WI38 (cell line): ENCODE results near the gene FAIM.

Experiments used
- H3K4me3 ChIP-seq: 2 replicates; pipeline ENCODE4 v1.5.1; 2011; ENCODE audit warnings: low read depth, mild to moderate bottlenecking, control low read depth, low read length
- CTCF ChIP-seq: IDR thresholded peaks from 2 replicates; pipeline ENCODE4 v1.5.1; 2012; ENCODE audit warnings: low read depth, mild to moderate bottlenecking, control low read depth, low read length

Gene FAIM

GRCh38 chr3:138578141-138578540 lies 30.4 kb upstream of the FAIM start:
- TF ChIP-seq CTCF: no peak
- H3K4me3 ChIP-seq: no peak overlapping the region

- TF ChIP-seq CTCF: no peak
- no peak overlapping the region for H3K4me3 ChIP-seq
Measured at GRCh38 chr3:138578961-138579574, 29.5 kb upstream of the FAIM start.

- H3K4me3 ChIP-seq: no peak overlapping the region
- TF ChIP-seq CTCF: no peak
Measured at GRCh38 chr3:138587374-138587773, 21.2 kb upstream of the FAIM start.

DNA sequence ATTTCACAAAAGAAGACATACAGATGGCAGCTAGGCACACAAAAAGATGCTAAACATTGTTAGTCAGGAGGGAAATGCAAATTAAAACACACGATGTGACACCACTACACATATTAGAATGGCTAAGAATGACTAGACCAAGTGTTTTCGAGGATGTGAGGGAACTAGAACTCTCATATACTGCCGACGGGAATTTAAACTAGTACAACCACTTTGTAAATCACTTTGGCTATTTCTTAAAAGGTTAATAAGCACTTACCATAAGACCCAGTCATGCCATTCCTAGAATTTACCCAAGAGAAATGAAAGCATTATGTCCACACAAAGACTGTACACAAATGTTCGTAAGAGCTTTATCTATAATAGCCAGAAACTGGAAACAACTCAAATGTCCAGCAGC lies 20.1 kb upstream of the FAIM start:
- TF ChIP-seq CTCF: no peak
- H3K4me3 ChIP-seq: no peak overlapping the region

- H3K4me3 ChIP-seq: no peak overlapping the region
Measured at GRCh38 chr3:138591392-138591791, 17.2 kb upstream of the FAIM start.

DNA sequence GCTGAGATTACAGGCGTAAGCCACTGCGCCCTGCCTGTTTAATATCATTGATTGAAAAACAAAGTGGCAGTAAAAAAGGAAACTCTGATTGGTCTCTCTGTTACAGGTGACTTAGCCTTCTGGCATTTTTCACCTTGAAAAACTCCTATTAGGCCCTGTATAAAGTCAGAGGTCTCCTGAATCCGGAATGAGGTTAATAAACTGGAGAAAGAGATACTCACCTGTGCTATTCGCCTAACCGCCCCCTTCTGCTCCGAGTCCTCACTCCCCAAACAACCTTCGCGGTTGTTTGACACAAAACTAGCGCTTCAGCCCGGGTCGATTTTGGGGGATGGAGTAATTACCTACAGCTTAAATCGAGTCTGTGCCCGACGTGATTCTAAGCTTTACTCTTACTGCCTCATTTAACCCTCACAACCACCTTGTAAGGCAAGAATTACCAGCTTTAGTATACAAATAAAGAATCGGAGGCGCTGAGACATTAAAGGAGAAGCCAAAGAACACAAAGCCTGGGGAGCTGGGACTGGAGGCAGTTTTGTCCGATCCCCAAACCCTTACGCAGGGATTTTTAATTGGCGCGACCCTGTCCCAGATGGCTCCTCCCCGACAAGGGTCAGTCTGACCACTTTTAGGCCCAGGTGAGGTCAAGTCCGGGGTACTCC lies 15.0 kb upstream of the FAIM start:
- peak overlapping the region; percentile 92 for H3K4me3 ChIP-seq
- no peak for TF ChIP-seq CTCF

More at GRCh38 chr3:138591392-138591791, 17.2 kb upstream of the FAIM start:
- TF ChIP-seq CTCF: no peak

DNA sequence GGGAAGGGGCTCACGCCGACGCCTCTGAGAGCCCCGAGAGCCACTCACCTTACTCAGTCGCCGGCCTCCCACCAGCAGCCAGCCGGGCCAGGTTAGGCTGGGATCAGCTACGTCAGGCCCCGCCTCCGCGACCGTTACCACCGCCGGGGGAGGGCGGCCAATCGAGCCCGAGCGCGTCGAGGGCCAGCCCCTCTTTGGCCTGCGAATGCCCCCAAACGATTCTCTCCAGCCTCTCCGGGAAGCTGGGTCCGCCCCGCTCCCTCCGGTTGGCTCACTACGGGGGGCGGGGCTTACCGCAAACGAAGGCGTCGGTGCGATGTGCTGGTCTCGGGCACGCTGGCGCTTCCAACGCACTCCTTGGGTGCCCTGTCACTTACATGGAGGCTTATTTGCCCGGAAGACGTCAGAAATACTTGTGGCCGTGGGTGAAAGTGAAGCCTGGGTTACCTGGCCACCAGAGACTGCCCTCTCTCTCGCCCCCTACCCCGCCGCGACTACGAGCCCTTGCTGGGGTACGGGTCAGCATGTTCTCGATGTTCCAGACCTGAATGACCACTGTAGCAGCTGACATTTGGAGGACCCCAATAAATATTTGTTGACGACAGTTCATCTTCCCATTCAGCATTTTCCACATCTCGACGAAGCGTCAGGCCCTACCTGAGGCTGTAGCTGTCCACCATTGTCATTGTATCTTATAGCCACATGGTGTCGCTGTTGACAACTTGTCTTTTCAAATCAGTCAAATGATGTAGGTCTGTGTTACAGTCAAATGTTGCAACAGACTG lies 14.2 kb upstream of the FAIM start, which contains the start of gene CEP70:
CEP70 (minus strand) TSS at position 111 of the 785 bp plus-strand sequence. CDS start 21,333 bp downstream, outside the sequence.
- TF ChIP-seq CTCF: peak; percentile 69

More for the DNA sequence above, 14.2 kb upstream of the FAIM start, which contains the start of gene CEP70:
- H3K4me3 ChIP-seq: peak within 1 kb of the TSS; percentile 92
